Fibroblast of villous mesenchyme (primary cell): ENCODE data around the gene ZDHHC12. TPM values are rescaled to one million over a fixed set of nuclear protein-coding genes. Genes with fewer than 3 reads are reported as not detected.

ENCODE experiments used
- DNase-seq: peaks from one replicate; pipeline ENCODE4 v3.0.0-alpha.2; 2010; ENCODE audit warnings: low read depth
- H3K4me3 ChIP-seq: 2 replicates; pipeline ENCODE4 v1.5.1; 2011; ENCODE audit warnings: low read depth, mild to moderate bottlenecking, low read length
- CTCF ChIP-seq: IDR thresholded peaks from 2 replicates; pipeline ENCODE4 v1.5.1; 2012; ENCODE audit warnings: low read depth, mild to moderate bottlenecking, low read length; ENCODE audit not compliant: insufficient read depth
- total RNA-seq: library from RNA; depleted of rRNA; stranded (reverse); fragments of >200 nt; gene quantifications from 2 replicates; pipeline ENCODE4 v1.2.3, GENCODE V29; 2012

Gene ZDHHC12
- total RNA-seq, 1 donor = 30.7 TPM

GRCh38 chr9:128765499-128765898, 41.6 kb upstream of the ZDHHC12 start:
- no peak overlapping the region for H3K4me3 ChIP-seq
- TF ChIP-seq CTCF = no peak
- DNase-seq = no peak

DNA sequence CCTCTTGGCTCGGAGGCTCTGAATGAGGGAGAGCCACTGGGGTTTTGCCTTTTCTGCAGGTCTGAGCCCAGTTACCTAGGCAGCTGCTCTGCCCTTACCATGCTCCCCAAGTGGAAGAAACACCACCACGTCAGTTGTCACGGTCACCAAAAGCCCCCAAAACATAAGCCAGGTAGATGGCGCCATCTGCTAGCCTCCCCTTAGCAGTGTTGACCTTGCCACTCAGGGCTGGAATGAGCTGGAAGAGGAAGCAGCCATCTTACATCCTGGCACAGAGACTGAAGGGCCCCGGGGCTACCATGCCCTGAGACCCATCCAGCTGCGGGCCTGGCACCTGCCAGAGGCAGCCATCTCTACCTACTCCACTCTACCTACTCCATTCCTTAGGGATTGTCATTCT, 40.4 kb upstream of the ZDHHC12 start:
- H3K4me3 ChIP-seq = no peak overlapping the region
- no peak for DNase-seq
- TF ChIP-seq CTCF = no peak

- no peak for DNase-seq
- TF ChIP-seq CTCF = no peak
- no peak overlapping the region for H3K4me3 ChIP-seq
These were observed 38.9 kb upstream of the ZDHHC12 start for GRCh38 chr9:128762671-128763449.

DNA sequence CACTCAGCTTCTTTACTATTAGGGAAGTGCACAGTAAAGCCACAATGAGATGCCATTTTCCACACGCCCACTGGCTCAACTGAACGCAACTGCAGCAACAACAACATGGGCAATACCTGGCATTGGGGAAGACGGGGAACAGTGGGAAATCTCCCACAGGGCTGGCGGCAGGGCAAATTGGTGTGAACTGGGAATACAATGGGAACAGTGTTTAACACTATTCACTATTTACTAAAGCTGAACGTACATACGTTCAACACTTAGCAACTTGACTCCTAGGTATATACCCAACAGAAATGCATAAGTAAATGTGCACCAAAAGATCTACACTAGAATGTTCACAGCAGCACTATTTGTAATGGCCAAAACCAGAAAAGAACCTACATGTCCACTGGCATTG, 33.7 kb upstream of the ZDHHC12 start:
- TF ChIP-seq CTCF = no peak
- no peak for DNase-seq
- no peak overlapping the region for H3K4me3 ChIP-seq

- H3K4me3 ChIP-seq = no peak overlapping the region
- TF ChIP-seq CTCF = no peak
- no peak for DNase-seq
These were observed 29.7 kb upstream of the ZDHHC12 start for GRCh38 chr9:128753627-128754026.

- TF ChIP-seq CTCF = no peak
- H3K4me3 ChIP-seq = no peak overlapping the region
- DNase-seq = no peak
These were observed 27.1 kb upstream of the ZDHHC12 start for GRCh38 chr9:128750926-128751595.
